Measurements from ENCODE around the gene SUPT5H.

SUPT5H gene

DNA sequence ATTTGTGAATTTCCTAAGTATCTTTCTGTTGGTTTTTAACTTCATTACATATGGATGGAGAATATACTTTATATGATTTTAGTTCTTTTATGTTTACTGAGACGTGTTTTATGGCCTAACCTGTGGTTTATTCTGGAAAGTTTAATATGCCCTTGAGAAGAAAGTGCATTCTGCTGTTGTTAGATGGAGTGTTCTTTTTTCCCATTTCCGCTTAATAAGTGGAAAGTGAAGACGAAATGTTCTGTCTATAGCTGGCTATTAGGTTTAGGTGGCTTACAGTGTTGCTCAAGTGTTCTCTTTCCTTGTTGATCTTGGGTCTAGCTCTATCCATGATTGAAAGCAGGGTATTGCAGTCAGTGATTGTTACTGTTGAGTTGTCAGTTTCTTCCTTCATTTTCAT is 18.0 kb downstream of the SUPT5H start:
- DNase-seq = no peak
- intact Hi-C loops (cut with DNase I; ENCODE audit: low total_unique reads) = no loop called here
- peaks cover 76 to 94% (median 79%) of the 10 kb centered on the region in 3 donors for H3K36me3 ChIP-seq

DNA sequence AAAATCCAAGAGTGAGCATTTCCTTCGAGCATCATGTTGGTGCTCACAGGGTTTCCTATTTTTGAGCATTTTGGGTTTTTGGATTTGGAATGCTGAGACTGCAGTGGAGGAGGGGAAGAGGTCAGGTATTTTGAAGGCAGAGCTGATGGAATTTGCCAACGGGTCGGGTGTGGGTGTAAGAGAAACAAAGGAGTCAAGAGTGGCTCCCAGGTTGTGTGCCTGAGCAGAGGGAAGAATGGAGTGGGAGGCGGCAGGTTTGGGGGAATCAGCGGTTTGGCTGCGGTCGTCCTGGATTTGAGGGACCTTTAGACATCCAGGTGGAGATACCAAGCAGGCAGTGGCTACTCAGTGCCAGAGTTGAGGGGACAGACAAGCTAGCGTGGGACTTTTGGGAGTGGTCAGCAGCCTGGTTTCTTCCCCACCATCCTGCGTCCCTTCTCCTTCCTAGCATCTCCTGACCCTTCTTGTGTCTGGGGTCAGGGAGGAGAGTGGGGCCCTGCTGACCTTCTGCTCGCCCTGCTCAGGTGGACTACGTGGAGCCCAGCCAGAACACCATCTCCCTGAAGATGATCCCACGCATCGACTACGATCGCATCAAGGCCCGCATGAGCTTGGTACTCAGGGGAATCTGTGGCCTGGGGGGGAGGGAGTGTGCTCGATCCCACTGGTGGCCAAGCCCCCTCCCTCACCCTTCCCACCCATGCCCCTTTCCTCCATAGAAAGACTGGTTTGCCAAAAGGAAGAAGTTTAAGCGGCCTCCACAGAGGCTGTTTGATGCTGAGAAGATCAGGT is 20.8 kb downstream of the SUPT5H start:
- Histone ChIP-seq H3K4me3 (no peak overlapping the region), H3K27ac (no peak overlapping the region), H3K4me1 (no peaks in the 10 kb centered on the region), H3K36me3 (peaks cover 76 to 94% (median 79%) of the 10 kb centered on the region in 3 donors), H3K27me3 (no peaks in the 10 kb centered on the region), H3K9me3 (no peaks in the 10 kb centered on the region)
- intact Hi-C loops (cut with DNase I; ENCODE audit: low total_unique reads) = no loop called here
- DNase-seq = no peak
- TF ChIP-seq, protein P1, sequence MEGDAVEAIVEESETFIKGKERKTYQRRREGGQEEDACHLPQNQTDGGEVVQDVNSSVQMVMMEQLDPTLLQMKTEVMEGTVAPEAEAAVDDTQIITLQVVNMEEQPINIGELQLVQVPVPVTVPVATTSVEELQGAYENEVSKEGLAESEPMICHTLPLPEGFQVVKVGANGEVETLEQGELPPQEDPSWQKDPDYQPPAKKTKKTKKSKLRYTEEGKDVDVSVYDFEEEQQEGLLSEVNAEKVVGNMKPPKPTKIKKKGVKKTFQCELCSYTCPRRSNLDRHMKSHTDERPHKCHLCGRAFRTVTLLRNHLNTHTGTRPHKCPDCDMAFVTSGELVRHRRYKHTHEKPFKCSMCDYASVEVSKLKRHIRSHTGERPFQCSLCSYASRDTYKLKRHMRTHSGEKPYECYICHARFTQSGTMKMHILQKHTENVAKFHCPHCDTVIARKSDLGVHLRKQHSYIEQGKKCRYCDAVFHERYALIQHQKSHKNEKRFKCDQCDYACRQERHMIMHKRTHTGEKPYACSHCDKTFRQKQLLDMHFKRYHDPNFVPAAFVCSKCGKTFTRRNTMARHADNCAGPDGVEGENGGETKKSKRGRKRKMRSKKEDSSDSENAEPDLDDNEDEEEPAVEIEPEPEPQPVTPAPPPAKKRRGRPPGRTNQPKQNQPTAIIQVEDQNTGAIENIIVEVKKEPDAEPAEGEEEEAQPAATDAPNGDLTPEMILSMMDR (IDR thresholded peaks at IDR 0.05) = no peak

More for the DNA sequence above, 18.0 kb downstream of the SUPT5H start:
- Histone ChIP-seq H3K9me3 (no peaks in the 10 kb centered on the region), H3K4me3 (no peak overlapping the region), H3K4me1 (no peaks in the 10 kb centered on the region), H3K27me3 (no peaks in the 10 kb centered on the region), H3K27ac (no peak overlapping the region)
- TF ChIP-seq, protein P1 (IDR thresholded peaks at IDR 0.05) = no peak

DNA sequence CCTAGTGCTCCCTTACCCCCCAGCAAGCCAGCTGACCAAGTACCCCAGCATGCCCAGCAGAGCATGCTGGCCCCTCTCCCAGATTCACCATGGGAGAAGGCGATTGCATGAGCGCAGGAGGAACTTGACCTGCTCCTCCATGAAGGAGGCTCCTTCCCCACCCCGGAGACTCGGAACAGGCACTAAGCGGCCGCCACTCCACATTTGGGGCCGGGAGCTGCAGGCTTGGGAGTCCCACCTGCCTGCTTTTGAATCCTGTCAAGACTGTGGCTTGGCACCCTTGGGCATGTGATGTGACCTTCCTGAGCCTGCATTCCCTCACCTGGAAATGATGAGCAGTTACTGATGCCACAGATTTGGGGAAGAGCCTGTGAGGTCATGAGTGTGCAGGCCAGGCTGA is 22.6 kb downstream of the SUPT5H start:
- no peak overlapping the region for H3K27ac ChIP-seq
- H3K4me1 ChIP-seq = no peaks in the 10 kb centered on the region
- no peak for DNase-seq
- H3K4me3 ChIP-seq = no peak overlapping the region
- H3K36me3 ChIP-seq = peaks cover 88 to 95% (median 94%) of the 10 kb centered on the region in 3 donors
- no peaks in the 10 kb centered on the region for H3K27me3 ChIP-seq
- no peaks in the 10 kb centered on the region for H3K9me3 ChIP-seq
- TF ChIP-seq, protein P1 (IDR thresholded peaks at IDR 0.05) = no peak
- intact Hi-C loops (cut with DNase I; ENCODE audit: low total_unique reads) = no loop called here

DNA sequence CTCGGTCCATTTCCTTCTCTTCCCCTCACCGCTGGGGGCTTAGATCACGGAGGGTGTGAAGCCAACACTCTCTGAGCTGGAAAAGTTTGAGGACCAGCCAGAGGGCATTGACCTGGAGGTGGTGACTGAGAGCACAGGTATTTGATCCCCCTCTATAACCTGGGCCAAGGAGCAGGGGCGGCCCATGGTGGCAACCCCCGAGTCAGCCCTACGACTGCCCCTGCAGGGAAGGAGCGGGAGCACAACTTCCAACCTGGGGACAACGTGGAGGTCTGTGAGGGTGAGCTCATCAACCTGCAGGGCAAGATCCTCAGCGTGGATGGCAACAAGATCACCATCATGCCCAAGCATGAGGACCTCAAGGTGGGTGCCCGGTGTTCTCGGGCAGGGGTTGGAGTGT is 23.7 kb downstream of the SUPT5H start:
- intact Hi-C loops (cut with DNase I; ENCODE audit: low total_unique reads) = no loop called here
- Histone ChIP-seq H3K4me3 (no peak overlapping the region), H3K27ac (no peak overlapping the region), H3K36me3 (peaks cover 99 to 100% (median 99%) of the 10 kb centered on the region in 3 donors), H3K4me1 (no peaks in the 10 kb centered on the region), H3K9me3 (no peaks in the 10 kb centered on the region), H3K27me3 (no peaks in the 10 kb centered on the region)
- TF ChIP-seq, protein P1 (IDR thresholded peaks at IDR 0.05) = no peak
- DNase-seq = no peak

DNA sequence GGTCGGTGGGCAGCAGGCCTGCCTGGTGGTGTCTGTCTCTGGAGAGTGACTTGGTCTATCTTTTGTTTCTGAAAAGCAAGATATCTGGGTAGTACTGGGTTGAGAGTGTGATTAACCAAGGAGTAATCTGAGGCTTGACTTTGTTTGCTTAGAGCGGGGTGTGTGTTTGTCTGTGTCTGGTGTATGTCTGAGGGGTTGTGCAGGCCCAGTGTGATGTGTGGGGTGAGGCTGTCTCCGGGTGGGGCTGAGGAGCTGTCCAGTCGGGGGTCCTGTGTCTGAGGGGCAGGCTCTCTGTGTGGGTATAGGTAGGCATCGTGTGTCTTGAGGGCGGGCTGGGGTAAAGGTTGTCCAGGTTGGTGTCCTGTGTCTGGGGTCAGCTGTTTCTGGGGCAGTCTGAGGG is 24.2 kb downstream of the SUPT5H start:
- Histone ChIP-seq H3K36me3 (peaks cover 99 to 100% (median 100%) of the 10 kb centered on the region in 3 donors), H3K27me3 (no peaks in the 10 kb centered on the region), H3K4me3 (no peak overlapping the region), H3K4me1 (no peaks in the 10 kb centered on the region), H3K27ac (no peak overlapping the region), H3K9me3 (no peaks in the 10 kb centered on the region)
- no peak for DNase-seq
- intact Hi-C loops (cut with DNase I; ENCODE audit: low total_unique reads) = no loop called here
- TF ChIP-seq, protein P1 (IDR thresholded peaks at IDR 0.05) = no peak
